Measurements from ENCODE around the gene SYT11.

The SYT11 gene

GRCh38 chr1:155871390-155871789 lies 12.0 kb downstream of the SYT11 start:
- Histone ChIP-seq H3K36me3 (ENCODE audit: insufficient read depth, low read length) (no peaks in the 10 kb centered on the region), H3K27me3 (ENCODE audit: insufficient read depth, low read length, poor library complexity, severe bottlenecking) (no peaks in the 10 kb centered on the region), H3K4me3 (ENCODE audit: low read length, poor library complexity, severe bottlenecking) (no peak overlapping the region), H3F3A (ENCODE audit: low read depth) (no peaks in the 10 kb centered on the region), H2AFZ (ENCODE audit: low read length) (no peak overlapping the region), H3K79me2 (ENCODE audit: insufficient read depth, low read length) (no peaks in the 10 kb centered on the region), H3K9ac (ENCODE audit: low read depth, low read length, poor library complexity, severe bottlenecking) (no peak overlapping the region), H3K9me2 (replicated peaks; ENCODE audit: low read depth, low read length) (no peaks in the 10 kb centered on the region), H3K9me3 (ENCODE audit: insufficient read depth, low read depth, low read length) (no peaks in the 10 kb centered on the region), H3K4me2 (ENCODE audit: low read depth, low read length, poor library complexity, severe bottlenecking) (no peak overlapping the region), H4K20me1 (ENCODE audit: insufficient read depth, low read length, poor library complexity, severe bottlenecking) (no peaks in the 10 kb centered on the region), H3K4me1 (ENCODE audit: insufficient read depth, low read length, poor library complexity, severe bottlenecking) (no peaks in the 10 kb centered on the region)
- TF ChIP-seq EZH2phosphoT487 (IDR thresholded peaks at IDR 0.05; ENCODE audit: borderline replicate concordance) = no peak
- TF ChIP-seq CTCF (conservative IDR thresholded peaks at IDR 0.05; ENCODE audit: low read length) = no peak

- Histone ChIP-seq H3K79me2 (ENCODE audit: insufficient read depth, low read length) (no peaks in the 10 kb centered on the region), H3K4me3 (ENCODE audit: low read length, poor library complexity, severe bottlenecking) (no peak overlapping the region)
These were observed 13.2 kb downstream of the SYT11 start for GRCh38 chr1:155872527-155872926.

GRCh38 chr1:155873860-155874259 lies 14.5 kb downstream of the SYT11 start:
- no peaks in the 10 kb centered on the region for H3K9me2 ChIP-seq (replicated peaks; ENCODE audit: low read depth, low read length)
- no peaks in the 10 kb centered on the region for H3K36me3 ChIP-seq (ENCODE audit: insufficient read depth, low read length)

More at GRCh38 chr1:155872527-155872926, 13.2 kb downstream of the SYT11 start:
- Histone ChIP-seq H3K9me2 (replicated peaks; ENCODE audit: low read depth, low read length) (no peaks in the 10 kb centered on the region), H3K36me3 (ENCODE audit: insufficient read depth, low read length) (no peaks in the 10 kb centered on the region), H3K4me2 (ENCODE audit: low read depth, low read length, poor library complexity, severe bottlenecking) (no peak overlapping the region), H4K20me1 (ENCODE audit: insufficient read depth, low read length, poor library complexity, severe bottlenecking) (no peaks in the 10 kb centered on the region), H2AFZ (ENCODE audit: low read length) (no peak overlapping the region), H3K27me3 (ENCODE audit: insufficient read depth, low read length, poor library complexity, severe bottlenecking) (no peaks in the 10 kb centered on the region), H3K9me3 (ENCODE audit: insufficient read depth, low read depth, low read length) (no peaks in the 10 kb centered on the region), H3K4me1 (ENCODE audit: insufficient read depth, low read length, poor library complexity, severe bottlenecking) (no peaks in the 10 kb centered on the region), H3F3A (ENCODE audit: low read depth) (no peaks in the 10 kb centered on the region), H3K9ac (ENCODE audit: low read depth, low read length, poor library complexity, severe bottlenecking) (no peak overlapping the region)
- no peak for TF ChIP-seq EZH2phosphoT487 (IDR thresholded peaks at IDR 0.05; ENCODE audit: borderline replicate concordance)
- no peak for TF ChIP-seq CTCF (conservative IDR thresholded peaks at IDR 0.05; ENCODE audit: low read length)

More at GRCh38 chr1:155873860-155874259, 14.5 kb downstream of the SYT11 start:
- Histone ChIP-seq H3K9ac (ENCODE audit: low read depth, low read length, poor library complexity, severe bottlenecking) (no peak overlapping the region), H3F3A (ENCODE audit: low read depth) (no peaks in the 10 kb centered on the region), H3K9me3 (ENCODE audit: insufficient read depth, low read depth, low read length) (no peaks in the 10 kb centered on the region), H2AFZ (ENCODE audit: low read length) (no peak overlapping the region), H3K4me2 (ENCODE audit: low read depth, low read length, poor library complexity, severe bottlenecking) (no peak overlapping the region), H3K4me3 (ENCODE audit: low read length, poor library complexity, severe bottlenecking) (no peak overlapping the region), H3K27me3 (ENCODE audit: insufficient read depth, low read length, poor library complexity, severe bottlenecking) (no peaks in the 10 kb centered on the region), H3K4me1 (ENCODE audit: insufficient read depth, low read length, poor library complexity, severe bottlenecking) (no peaks in the 10 kb centered on the region), H4K20me1 (ENCODE audit: insufficient read depth, low read length, poor library complexity, severe bottlenecking) (no peaks in the 10 kb centered on the region), H3K79me2 (ENCODE audit: insufficient read depth, low read length) (no peaks in the 10 kb centered on the region)
- TF ChIP-seq EZH2phosphoT487 (IDR thresholded peaks at IDR 0.05; ENCODE audit: borderline replicate concordance) (no peak), CTCF (conservative IDR thresholded peaks at IDR 0.05; ENCODE audit: low read length) (no peak)
